H9 (cell line): Measurements from ENCODE around the gene CORIN. TPM values are rescaled to one million over a fixed set of nuclear protein-coding genes. Genes with fewer than 3 reads are reported as not detected.

Experiments
- DNase-seq: peaks from one replicate; pipeline ENCODE4 v3.0.0-alpha.2; 2017
- H2AFZ ChIP-seq: one replicate; pipeline ENCODE4 v1.6.1; 2013; ENCODE audit warnings: mild to moderate bottlenecking, low read length, control low read depth, moderate library complexity
- H2AK5ac ChIP-seq: 2 replicates; pipeline ENCODE4 v1.6.1; 2013; ENCODE audit warnings: low read length, control low read depth, mixed read lengths; ENCODE audit not compliant: insufficient read length
- H2BK120ac ChIP-seq: one replicate; pipeline ENCODE4 v1.6.1; 2013; ENCODE audit warnings: low read depth, mild to moderate bottlenecking, low read length, control low read depth, inconsistent platforms; ENCODE audit not compliant: poor library complexity, severe bottlenecking
- H2BK12ac ChIP-seq: 2 replicates; pipeline ENCODE4 v1.6.1; 2013; ENCODE audit warnings: low read length, control low read depth, mixed read lengths, low read depth; ENCODE audit not compliant: insufficient read length
- H2BK15ac ChIP-seq: 2 replicates; pipeline ENCODE4 v1.6.1; 2013; ENCODE audit warnings: low read depth, low read length, control low read depth
- H2BK20ac ChIP-seq: one replicate; pipeline ENCODE4 v1.6.1; 2013; ENCODE audit warnings: low read depth, mild to moderate bottlenecking, low read length, control low read depth, inconsistent platforms; ENCODE audit not compliant: poor library complexity, severe bottlenecking
- H2BK5ac ChIP-seq: 2 replicates; pipeline ENCODE4 v1.6.1; 2013; ENCODE audit warnings: low read length, control low read depth, mixed read lengths; ENCODE audit not compliant: insufficient read length
- H3K14ac ChIP-seq: 2 replicates; pipeline ENCODE4 v1.6.1; 2013; ENCODE audit warnings: low read length, control low read depth; ENCODE audit not compliant: insufficient read depth
- H3K18ac ChIP-seq: 2 replicates; pipeline ENCODE4 v1.6.1; 2013; ENCODE audit warnings: low read depth, mild to moderate bottlenecking, mixed read lengths, low read length, control low read depth; ENCODE audit not compliant: insufficient read length
- H3K23ac ChIP-seq: 2 replicates; pipeline ENCODE4 v1.6.1; 2013; ENCODE audit warnings: low read length, control low read depth, mixed read lengths, low read depth; ENCODE audit not compliant: insufficient read length
- H3K23me2 ChIP-seq: 2 replicates; pipeline ENCODE4 v1.6.1; 2013; ENCODE audit warnings: low read depth, mild to moderate bottlenecking, mixed read lengths, low read length, control low read depth; ENCODE audit not compliant: insufficient read length, poor library complexity, severe bottlenecking
- H3K27ac ChIP-seq: 2 replicates; pipeline ENCODE4 v1.5.1; 2013; ENCODE audit warnings: low read length, control low read depth, mixed read lengths, low read depth; ENCODE audit not compliant: insufficient read length
- H3K27me3 ChIP-seq: 2 replicates; pipeline ENCODE4 v1.6.1; 2013; ENCODE audit warnings: low read length, control low read depth, inconsistent platforms; ENCODE audit not compliant: insufficient read depth
- H3K4ac ChIP-seq: 2 replicates; pipeline ENCODE4 v1.6.1; 2013; ENCODE audit warnings: low read depth, mild to moderate bottlenecking, control low read depth, inconsistent platforms, low read length, moderate library complexity
- H3K4me1 ChIP-seq: 2 replicates; pipeline ENCODE4 v1.6.1; 2013; ENCODE audit warnings: low read length, control low read depth, inconsistent platforms; ENCODE audit not compliant: insufficient read depth
- H3K4me2 ChIP-seq: 2 replicates; pipeline ENCODE4 v1.6.1; 2013; ENCODE audit warnings: low read length, control low read depth, mixed read lengths; ENCODE audit not compliant: insufficient read length, insufficient read depth
- H3K56ac ChIP-seq: 2 replicates; pipeline ENCODE4 v1.6.1; 2013; ENCODE audit warnings: low read depth, mild to moderate bottlenecking, mixed read lengths, low read length, control low read depth; ENCODE audit not compliant: insufficient read length
- H3K79me1 ChIP-seq: 2 replicates; pipeline ENCODE4 v1.6.1; 2013; ENCODE audit warnings: low read depth, mild to moderate bottlenecking, moderate library complexity, low read length, control low read depth, inconsistent platforms; ENCODE audit not compliant: insufficient read depth, poor library complexity, severe bottlenecking
- H3K79me2 ChIP-seq: 2 replicates; pipeline ENCODE4 v1.6.1; 2013; ENCODE audit warnings: low read length, control low read depth, inconsistent platforms; ENCODE audit not compliant: insufficient read depth
- H3K9ac ChIP-seq: 2 replicates; pipeline ENCODE4 v1.6.1; 2013; ENCODE audit warnings: low read length, control low read depth, mixed read lengths; ENCODE audit not compliant: insufficient read length; ENCODE audit errors: extremely low read depth
- H3K9me3 ChIP-seq: one replicate; pipeline ENCODE4 v1.6.1; 2013; ENCODE audit warnings: low read depth, low read length, inconsistent platforms; ENCODE audit not compliant: control insufficient read depth
- H3T11ph ChIP-seq: one replicate; pipeline ENCODE4 v1.6.1; 2013; ENCODE audit warnings: mild to moderate bottlenecking, low read length, control low read depth, inconsistent platforms
- H4K20me1 ChIP-seq: one replicate; pipeline ENCODE4 v1.6.1; 2013; ENCODE audit not compliant: control insufficient read depth, insufficient read length, insufficient read depth
- H4K5ac ChIP-seq: 2 replicates; pipeline ENCODE4 v1.6.1; 2013; ENCODE audit warnings: low read depth, mild to moderate bottlenecking, mixed read lengths, low read length, control low read depth; ENCODE audit not compliant: insufficient read length
- H4K8ac ChIP-seq: replicated peaks from 2 replicates; pipeline ENCODE4 v1.6.1; 2013; ENCODE audit warnings: low read length, control low read depth, mixed read lengths, low read depth; ENCODE audit not compliant: insufficient read length
- H4K91ac ChIP-seq: 2 replicates; pipeline ENCODE4 v1.6.1; 2013; ENCODE audit warnings: low read depth, mild to moderate bottlenecking, moderate library complexity, mixed read lengths, low read length, control low read depth; ENCODE audit not compliant: insufficient read length
- H3K27ac Mint-ChIP-seq, 3 experiments: 2 replicates in 2 of 3; 3 replicates in 1 of 3; pipeline ENCODE4 v1.8.0; 2020 to 2021; ENCODE audit warnings: mixed read lengths in 3 of 3, mild to moderate bottlenecking in 1 of 3, moderate library complexity in 1 of 3
- H3K27me3 Mint-ChIP-seq: 2 replicates; pipeline ENCODE4 v1.8.0; 2021; ENCODE audit warnings: low read depth, mild to moderate bottlenecking, moderate library complexity, mixed read lengths
- H3K36me3 Mint-ChIP-seq, 3 experiments: 2 replicates in 2 of 3; 3 replicates in 1 of 3; pipeline ENCODE4 v1.8.0; 2020 to 2021; ENCODE audit warnings: low read depth in 3 of 3, mixed read lengths in 3 of 3; ENCODE audit not compliant: insufficient read depth in 1 of 3
- H3K4me1 Mint-ChIP-seq, 2 experiments: 2 replicates each; pipeline ENCODE4 v1.8.0; 2020; ENCODE audit warnings: mixed read lengths in 2 of 2
- H3K4me3 Mint-ChIP-seq, 2 experiments: 2 replicates in 1 of 2; 3 replicates in 1 of 2; pipeline ENCODE4 v1.8.0; 2020 to 2021; ENCODE audit warnings: mild to moderate bottlenecking in 2 of 2, mixed read lengths in 2 of 2, moderate library complexity in 1 of 2
- H3K9me3 Mint-ChIP-seq, 2 experiments: 2 replicates in 1 of 2; 3 replicates in 1 of 2; pipeline ENCODE4 v1.8.0; 2020; ENCODE audit warnings: mild to moderate bottlenecking in 2 of 2, mixed read lengths in 2 of 2, moderate library complexity in 1 of 2
- WGBS: extraction: QIAGEN DNeasy Blood & Tissue Kit; methylation state at CpG from one replicate; pipeline ENCODE4 v1.1.7; 2013; ENCODE audit warnings: missing lambda C conversion rate, low lambda C conversion rate, mixed read lengths; ENCODE audit not compliant: insufficient read length; ENCODE audit errors: extremely low coverage; 5-methylcytosine and 5-hydroxymethylcytosine counted together
- total RNA-seq: library from RNA; stranded (reverse); gene quantifications from 2 replicates; pipeline ENCODE4 v1.2.1, GENCODE V29; 2021
- TF ChIP-seq, protein P1 (sequence below): fragments of 200-600 bp; sonication (generic); conservative IDR thresholded peaks from 3 replicates; pipeline ENCODE4 v1.8.0; 2021; ENCODE audit warnings: antibody characterized with exemption, mild to moderate bottlenecking

The CORIN gene
- total RNA-seq, 1 experiment from 2014 or later: 0.39 TPM

DNA sequence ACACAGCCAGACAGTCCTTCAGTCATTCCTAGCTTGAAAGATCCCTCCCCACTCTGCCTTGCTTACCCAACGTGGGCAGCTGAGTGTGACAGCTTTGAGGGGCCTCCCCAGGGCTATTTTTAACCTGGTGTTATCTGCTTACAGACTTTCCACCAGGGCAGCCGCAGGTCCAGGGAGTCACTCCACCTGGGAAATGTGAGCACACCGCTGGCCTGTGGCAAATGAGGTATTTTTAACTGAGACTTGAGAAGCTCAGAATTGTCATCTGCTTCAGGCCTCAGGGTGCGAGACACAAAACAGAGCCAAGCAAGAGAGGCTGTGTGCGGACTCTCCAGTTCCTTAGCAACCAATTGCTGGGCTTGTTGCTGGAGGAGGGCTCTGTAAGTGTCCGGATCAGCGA is 13.0 kb downstream of the CORIN start:
- H3K18ac ChIP-seq: no peak overlapping the region
- no peak overlapping the region for H3K27ac Mint-ChIP-seq
- no peaks in the 10 kb centered on the region for H3K9me3 Mint-ChIP-seq
- no peak overlapping the region for H4K91ac ChIP-seq
- no peak for DNase-seq
- no peak overlapping the region for H4K8ac ChIP-seq
- no peaks in the 10 kb centered on the region for H3K23me2 ChIP-seq
- no peak overlapping the region for H2BK12ac ChIP-seq
- WGBS: no CpG with 5 or more reads among the region's 7 CpGs
- H3K27me3 ChIP-seq: no peaks in the 10 kb centered on the region
- TF ChIP-seq, protein P1, sequence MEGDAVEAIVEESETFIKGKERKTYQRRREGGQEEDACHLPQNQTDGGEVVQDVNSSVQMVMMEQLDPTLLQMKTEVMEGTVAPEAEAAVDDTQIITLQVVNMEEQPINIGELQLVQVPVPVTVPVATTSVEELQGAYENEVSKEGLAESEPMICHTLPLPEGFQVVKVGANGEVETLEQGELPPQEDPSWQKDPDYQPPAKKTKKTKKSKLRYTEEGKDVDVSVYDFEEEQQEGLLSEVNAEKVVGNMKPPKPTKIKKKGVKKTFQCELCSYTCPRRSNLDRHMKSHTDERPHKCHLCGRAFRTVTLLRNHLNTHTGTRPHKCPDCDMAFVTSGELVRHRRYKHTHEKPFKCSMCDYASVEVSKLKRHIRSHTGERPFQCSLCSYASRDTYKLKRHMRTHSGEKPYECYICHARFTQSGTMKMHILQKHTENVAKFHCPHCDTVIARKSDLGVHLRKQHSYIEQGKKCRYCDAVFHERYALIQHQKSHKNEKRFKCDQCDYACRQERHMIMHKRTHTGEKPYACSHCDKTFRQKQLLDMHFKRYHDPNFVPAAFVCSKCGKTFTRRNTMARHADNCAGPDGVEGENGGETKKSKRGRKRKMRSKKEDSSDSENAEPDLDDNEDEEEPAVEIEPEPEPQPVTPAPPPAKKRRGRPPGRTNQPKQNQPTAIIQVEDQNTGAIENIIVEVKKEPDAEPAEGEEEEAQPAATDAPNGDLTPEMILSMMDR: no peak
- H3K9ac ChIP-seq: no peak overlapping the region
- H3K79me2 ChIP-seq: no peaks in the 10 kb centered on the region
- no peak overlapping the region for H3K56ac ChIP-seq
- H3K4ac ChIP-seq: no peak overlapping the region
- no peak overlapping the region for H3K4me2 ChIP-seq
- no peak overlapping the region for H2BK15ac ChIP-seq
- H3K4me1 ChIP-seq: no peaks in the 10 kb centered on the region
- H3K9me3 ChIP-seq: no peaks in the 10 kb centered on the region
- H2BK5ac ChIP-seq: no peak overlapping the region
- H2AFZ ChIP-seq: no peak overlapping the region
- no peak overlapping the region for H4K5ac ChIP-seq
- H2BK120ac ChIP-seq: no peak overlapping the region
- no peaks in the 10 kb centered on the region; the same call in 1 of the 2 replicates for H3K27me3 Mint-ChIP-seq
- H3K4me1 Mint-ChIP-seq: peaks cover 9 to 10% of the 10 kb centered on the region in 2 experiments
- no peaks in the 10 kb centered on the region for H3K79me1 ChIP-seq
- no peaks in the 10 kb centered on the region for H4K20me1 ChIP-seq
- H3K14ac ChIP-seq: no peak overlapping the region
- H3K4me3 Mint-ChIP-seq: no peak overlapping the region
- H3T11ph ChIP-seq: no peak overlapping the region
- H3K27ac ChIP-seq: no peak overlapping the region
- no peak overlapping the region for H3K23ac ChIP-seq
- no peaks in the 10 kb centered on the region for H3K36me3 Mint-ChIP-seq
- no peak overlapping the region for H2AK5ac ChIP-seq
- H2BK20ac ChIP-seq: no peak overlapping the region
